Measurements from ENCODE around the gene ZNF276.
A peak's percentile ranks its signal among the peaks of the same experiment; 100 is the strongest.
"Not testable (repeated sequence)": the region's sequence is repeated elsewhere in the genome, so short reads cannot be mapped to it uniquely, and the experiment has no call there.

ZNF276 gene

GRCh38 chr16:89738538-89739317, 17.4 kb downstream of the ZNF276 start:
- DNase-seq = no peak

DNA sequence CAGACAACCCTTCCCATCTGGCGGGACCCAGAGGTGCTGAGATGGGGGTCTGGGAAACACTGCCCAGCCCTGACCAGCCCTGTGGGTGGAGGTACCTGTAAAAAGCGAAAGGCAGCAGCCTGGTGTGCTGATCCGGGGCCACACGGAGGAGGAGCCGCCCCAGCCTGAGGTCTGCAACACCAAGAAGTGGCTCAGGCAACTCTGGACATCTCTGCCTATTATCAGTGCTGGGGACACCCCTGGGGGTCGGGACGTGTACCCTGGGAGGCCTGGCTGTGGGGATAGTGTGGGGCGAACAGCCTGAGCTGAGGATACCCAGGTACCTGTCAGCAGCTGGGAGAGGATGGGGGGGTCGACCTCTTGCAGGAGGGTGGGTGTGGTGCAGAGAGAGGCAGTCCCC, 18.0 kb downstream of the ZNF276 start:
- DNase-seq = no peak

GRCh38 chr16:89741342-89742014, 20.1 kb downstream of the ZNF276 start:
- DNase-seq = no peak

DNA sequence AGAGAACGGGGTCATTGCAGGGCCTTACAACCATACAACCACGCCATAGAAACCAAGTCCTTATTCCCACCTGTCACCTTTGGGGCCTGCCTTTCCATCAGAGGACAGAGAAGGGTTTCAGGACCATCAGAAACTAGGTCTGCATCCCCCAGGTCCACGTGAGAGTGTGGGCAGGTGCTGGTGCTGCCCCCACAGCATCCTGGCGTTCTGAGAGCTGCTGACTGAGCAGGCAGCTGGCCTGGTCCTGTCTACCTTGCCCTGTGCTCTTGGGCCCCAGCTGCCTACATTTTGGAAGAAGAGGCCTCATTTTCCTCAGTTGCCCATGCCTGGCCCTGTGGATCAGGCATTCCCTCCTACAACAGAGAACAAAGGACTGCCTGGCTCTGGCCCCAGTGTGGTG, 21.6 kb downstream of the ZNF276 start:
- DNase-seq = no peak

DNA sequence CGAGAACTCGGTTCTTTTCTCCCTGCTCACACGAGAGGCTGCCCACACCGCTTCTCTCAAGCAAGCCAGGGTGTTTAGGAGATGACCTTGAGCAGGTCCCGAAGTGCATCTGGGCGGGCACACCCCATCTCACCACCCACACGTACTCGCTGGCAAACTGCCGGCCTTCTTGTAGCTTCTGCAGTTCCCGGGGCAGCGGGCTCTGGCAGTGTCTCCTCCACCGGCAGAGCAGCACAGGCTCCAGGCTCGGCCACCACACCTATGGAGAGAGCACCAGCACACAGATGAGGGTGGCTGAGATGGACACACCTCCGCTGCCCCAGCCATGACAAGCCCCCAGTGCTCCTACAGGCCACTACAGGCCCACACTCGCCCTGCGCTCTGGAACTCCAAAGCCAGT, 23.5 kb downstream of the ZNF276 start:
- DNase-seq = no peak

- no peak for DNase-seq
Observed at GRCh38 chr16:89746043-89746442, 24.7 kb downstream of the ZNF276 start.

DNA sequence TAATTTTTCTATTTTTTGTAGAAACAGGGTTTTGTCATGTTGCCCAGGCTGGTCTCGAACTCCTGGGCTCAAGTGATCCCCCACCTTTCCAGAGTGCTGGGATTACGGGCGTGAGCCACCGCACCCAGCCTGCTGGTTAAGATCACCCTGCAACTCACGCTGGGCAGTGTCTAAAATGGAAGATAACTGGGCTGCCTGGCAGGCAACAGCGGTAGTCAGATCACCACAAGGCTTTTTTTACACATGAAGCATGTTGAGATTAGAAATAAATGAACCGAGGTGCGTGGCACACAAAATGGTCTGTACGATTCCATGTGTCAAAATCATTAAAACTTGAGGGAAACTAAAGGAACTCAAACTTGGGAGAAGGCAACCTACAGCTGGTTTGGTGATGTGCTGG, 26.7 kb downstream of the ZNF276 start:
- no peak for DNase-seq

DNA sequence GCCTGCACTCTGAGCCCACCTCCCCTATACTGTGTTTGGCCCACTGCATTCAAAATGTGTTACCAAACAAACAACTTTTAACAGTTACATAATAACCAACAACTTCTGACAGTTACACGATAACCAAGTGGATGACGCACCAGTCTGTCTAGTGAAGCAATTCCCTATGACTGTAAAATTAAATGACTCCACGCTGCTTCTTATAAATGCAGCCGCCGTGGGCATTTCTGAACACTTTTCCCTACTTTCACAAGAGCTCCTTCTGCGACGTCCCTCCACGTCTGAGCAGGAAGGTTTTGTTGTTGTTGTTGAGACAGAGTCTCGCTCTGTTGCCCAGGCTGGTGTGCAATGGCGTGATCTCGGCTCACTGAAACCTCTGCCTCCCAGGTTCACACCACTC, 27.6 kb downstream of the ZNF276 start:
- DNase-seq = no peak

GRCh38 chr16:89749637-89750036, 28.3 kb downstream of the ZNF276 start:
- DNase-seq = peak; percentile 40

- DNase-seq = no peak
Observed at GRCh38 chr16:89759746-89760340, 38.5 kb downstream of the ZNF276 start.

DNA sequence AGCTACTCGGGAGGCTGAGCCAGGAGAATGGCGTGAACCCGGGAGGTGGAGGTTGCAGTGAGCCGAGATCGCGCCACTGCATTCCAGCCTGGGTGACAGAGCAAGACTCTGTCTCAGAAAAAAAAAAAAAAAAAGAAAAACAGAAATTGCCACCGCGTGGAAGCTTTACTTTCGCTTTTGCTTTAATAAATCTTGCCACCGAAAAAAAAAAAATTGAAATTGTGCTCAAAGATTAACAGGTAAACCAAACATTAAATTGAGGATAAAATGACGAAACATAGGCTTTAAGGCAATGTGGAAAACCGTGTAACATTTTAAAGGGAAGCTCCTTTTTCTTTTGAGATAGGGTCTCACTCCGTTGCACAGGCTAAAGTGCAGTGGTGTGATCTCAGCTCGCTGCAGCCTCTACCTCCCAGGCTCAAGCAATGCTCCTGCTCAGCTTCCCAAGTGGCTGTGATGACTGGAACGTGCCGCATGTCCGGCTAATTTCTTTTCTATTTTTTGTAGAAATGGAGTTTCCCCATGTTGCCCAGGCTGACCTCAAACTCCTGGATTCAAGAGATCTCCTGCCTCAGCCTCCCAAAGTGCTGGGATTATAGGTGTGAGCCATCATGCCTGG, 40.1 kb downstream of the ZNF276 start:
- DNase-seq = no peak

DNA sequence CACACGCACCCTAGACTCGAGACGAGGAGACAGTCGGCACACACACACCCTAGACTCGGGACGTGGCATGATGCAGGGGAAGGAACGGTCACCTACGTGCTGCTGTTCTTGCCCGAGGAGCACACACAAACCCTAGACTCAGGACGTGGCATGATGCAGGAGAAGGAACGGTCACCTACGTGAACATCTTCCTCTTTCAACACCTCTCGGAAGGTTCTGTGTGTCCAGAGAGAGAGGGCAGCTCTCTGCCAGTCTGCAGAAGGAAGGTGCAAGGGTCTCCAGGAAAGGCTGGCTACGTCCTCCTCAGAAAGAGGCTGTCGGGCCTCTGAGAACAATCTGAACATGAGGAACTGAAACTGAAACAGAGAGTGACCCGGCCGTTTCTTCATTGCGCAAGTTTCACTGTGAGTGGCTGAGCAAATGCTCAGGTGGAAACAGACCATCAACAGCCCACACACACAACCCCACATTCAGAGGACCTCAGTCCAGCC, 43.4 kb downstream of the ZNF276 start:
- peak; percentile 70 for DNase-seq

DNA sequence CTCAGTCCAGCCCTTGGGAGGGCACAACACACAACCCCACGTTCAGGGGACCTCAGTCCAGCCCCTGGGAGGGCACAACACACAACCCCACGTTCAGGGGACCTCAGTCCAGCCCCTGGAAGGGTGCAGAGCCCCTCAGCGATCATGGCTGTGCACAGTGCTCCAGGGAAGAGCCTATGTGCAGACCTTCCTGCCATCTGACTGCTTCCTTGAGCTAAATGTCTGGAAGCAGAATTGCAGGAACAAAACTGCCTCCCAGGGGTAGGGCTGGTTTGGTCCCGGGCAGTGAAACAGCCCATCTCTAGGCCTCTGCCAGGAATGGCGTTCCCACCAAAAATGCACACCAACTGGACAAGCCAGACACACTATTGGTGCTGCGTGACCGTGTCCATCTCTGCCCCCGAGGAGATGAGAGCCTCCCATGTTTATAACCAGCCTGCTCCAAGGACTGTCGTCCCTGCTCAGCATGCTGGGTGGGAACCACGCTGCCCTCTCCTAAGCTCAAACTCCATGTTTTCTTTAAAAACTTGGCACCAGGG, 44.0 kb downstream of the ZNF276 start:
- DNase-seq = no peak

DNA sequence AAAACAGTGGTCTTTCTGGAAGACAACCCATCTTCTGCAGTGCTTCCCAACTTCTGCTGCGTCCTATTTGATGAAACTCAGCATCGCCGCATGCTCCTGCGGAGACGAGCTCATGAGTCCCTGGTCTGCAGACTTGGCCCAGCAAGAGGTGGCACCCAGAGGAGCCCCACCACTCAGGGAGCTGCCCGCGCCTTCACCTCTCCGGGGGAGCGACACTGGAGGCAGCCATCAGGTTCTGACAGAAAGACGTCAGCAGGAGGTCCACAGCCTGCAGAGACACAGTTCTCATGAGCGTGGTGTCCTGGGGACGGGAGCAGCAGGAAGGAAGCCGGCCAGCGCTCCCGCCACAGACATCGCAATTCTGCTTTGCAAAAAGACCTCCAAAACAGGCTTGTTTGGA, 49.0 kb downstream of the ZNF276 start:
- no peak for DNase-seq

DNA sequence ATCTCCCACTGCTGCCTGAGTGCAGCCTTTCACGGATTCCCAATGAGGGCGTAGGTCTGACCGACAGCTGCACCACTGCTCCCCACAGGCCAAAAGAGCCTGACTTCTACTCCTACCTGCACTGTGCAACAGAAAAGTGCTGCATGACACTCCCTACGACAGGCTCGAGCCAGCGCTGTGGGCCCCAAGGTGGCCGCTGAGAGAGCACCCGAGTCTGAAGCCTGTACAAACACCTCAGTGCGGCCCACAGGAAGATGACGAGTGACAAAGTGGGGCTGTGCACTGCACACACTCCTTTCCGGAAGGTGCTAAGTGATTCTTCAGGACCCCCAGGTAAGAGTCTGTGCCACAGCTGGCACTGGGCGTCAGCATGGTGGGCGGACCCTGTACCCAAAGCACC, 53.9 kb downstream of the ZNF276 start:
- DNase-seq = no peak

- DNase-seq = not testable (repeated sequence)
Observed at GRCh38 chr16:89778211-89778610, 56.9 kb downstream of the ZNF276 start.

GRCh38 chr16:89779231-89779908, 58.0 kb downstream of the ZNF276 start:
- no peak for DNase-seq

DNA sequence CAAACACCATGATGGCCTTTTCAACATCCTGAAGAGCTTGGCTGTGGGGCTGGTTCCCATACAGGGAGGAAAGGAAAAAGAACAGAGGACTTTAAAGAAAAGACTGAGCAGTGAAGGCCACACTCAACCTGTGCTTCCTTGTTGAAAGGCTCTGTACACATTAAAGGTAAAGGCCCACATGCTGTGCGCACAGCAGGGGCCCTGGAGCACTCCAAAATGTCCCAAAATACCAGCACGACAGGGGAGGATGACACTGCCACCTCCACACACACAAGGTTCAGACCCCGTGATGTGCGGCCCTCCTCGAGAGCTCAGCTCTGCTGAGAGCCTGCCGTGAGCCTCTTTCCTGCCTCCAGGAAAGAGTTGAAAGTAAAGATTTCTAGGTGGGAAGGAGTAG, 58.6 kb downstream of the ZNF276 start:
- DNase-seq = no peak

DNA sequence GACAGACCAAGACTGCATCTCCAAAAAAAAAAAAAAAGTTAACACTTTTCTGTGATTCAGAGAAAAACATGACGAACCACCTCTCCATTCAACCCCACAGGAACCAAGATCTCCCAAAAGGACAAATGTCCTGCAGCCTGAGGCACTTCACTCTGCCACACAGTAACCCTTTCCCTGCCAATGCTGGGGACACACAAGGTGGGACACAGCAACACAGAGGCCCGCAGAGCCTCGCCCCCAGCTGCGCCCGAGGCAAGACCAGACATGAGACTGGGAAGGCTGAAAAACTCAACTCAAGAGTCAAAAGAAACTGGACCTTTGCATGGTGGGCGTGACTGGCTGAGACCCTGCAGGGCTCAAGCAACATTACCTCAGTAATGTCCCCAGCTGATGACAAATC, 61.2 kb downstream of the ZNF276 start:
- no peak for DNase-seq

DNA sequence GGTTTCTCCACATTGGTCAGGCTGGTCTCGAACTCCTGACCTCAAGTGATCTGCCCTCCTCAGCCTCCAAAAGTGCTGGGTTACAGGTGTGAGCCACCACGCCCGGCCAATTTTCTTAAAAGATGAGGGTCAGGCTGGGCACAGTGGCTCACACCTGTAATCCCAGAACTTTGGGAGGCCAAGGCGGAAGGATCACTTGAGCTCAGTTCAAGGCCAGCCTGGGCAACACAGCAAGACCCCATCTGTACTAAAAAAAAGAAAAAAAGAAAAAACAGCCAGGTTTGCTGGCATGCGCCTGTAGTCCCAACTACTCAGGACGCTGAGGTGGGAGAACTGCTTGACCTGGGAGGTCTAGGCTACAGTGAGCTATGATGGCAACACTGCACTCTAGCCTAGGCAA, 62.6 kb downstream of the ZNF276 start:
- DNase-seq = not testable (repeated sequence)

GRCh38 chr16:89784406-89784805, 63.1 kb downstream of the ZNF276 start:
- DNase-seq = peak; percentile 32

DNA sequence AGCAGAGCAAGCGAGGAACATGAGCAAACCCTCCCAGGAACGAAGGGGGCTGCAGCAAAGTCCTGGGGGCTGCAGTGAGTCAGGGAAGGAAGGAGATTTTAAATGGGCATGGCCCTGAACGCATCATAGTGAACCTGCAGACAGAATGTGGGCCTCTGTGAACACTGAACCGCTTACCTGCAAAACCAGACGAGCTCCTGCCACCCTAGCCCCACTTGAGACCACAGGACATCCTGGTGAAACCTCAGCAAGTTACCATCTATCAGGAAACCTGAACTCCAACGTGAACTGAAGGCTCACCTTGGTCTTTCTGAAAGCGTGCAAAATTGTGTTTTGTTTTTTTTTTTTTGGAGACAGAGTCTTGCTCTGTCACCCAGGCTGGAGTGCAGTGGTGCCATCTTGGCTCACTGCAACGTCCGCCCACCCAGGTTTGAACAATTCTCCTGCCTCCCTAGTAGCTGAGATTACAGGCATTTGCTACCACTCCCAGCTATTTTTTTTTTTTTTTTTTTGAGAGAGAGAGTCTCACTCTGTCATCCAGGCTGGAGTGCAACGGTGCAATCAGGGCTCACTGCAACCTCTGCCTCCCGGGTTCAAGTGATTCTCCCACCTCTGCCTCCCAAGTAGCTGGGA, 64.3 kb downstream of the ZNF276 start:
- DNase-seq = peak; percentile 50
